Astrocyte (in vitro differentiated cells and primary cell): Measurements from ENCODE around the gene DYNLT3. TPM values are rescaled to one million over a fixed set of nuclear protein-coding genes. Genes with fewer than 3 reads are reported as not detected.

ENCODE experiments used
- DNase-seq: peaks from one replicate; pipeline ENCODE4 v3.0.0-alpha.2; 2010; ENCODE audit warnings: low read depth
- FAIRE-seq: peaks from 2 replicates; lab custom pipeline; 2011; peaks lifted over from hg19 to GRCh38; lab: Jason Lieb, UNC
- H2AFZ ChIP-seq: 2 replicates; pipeline ENCODE4 v1.6.0; 2012; ENCODE audit warnings: low read depth, low read length, inconsistent platforms
- H3K27ac ChIP-seq: 2 replicates; pipeline ENCODE4 v1.5.1; 2011; ENCODE audit warnings: low read depth, low read length, inconsistent platforms
- H3K27me3 ChIP-seq: 2 replicates; pipeline ENCODE4 v1.6.0; 2011; ENCODE audit warnings: low read length, inconsistent platforms; ENCODE audit not compliant: insufficient read depth
- H3K36me3 ChIP-seq: 2 replicates; pipeline ENCODE4 v1.5.1; 2011; ENCODE audit warnings: low read length, inconsistent platforms; ENCODE audit not compliant: insufficient read depth
- H3K4me1 ChIP-seq: 2 replicates; pipeline ENCODE4 v1.5.1; 2011; ENCODE audit warnings: low read length, inconsistent platforms; ENCODE audit not compliant: insufficient read depth
- H3K4me2 ChIP-seq: 2 replicates; pipeline ENCODE4 v1.6.0; 2012; ENCODE audit warnings: low read length, inconsistent platforms
- H3K4me3 ChIP-seq: 2 replicates; pipeline ENCODE4 v1.5.1; 2011; ENCODE audit warnings: low read depth, mild to moderate bottlenecking, low read length, inconsistent platforms; ENCODE audit not compliant: insufficient read depth
- H3K79me2 ChIP-seq: 2 replicates; pipeline ENCODE4 v1.6.0; 2012; ENCODE audit warnings: mild to moderate bottlenecking, low read length, inconsistent platforms; ENCODE audit not compliant: insufficient read depth
- H3K9ac ChIP-seq: 2 replicates; pipeline ENCODE4 v1.6.0; 2012; ENCODE audit warnings: mild to moderate bottlenecking, low read length, inconsistent platforms
- H3K9me3 ChIP-seq: 2 replicates; pipeline ENCODE4 v1.5.1; 2012; ENCODE audit warnings: low read depth, mild to moderate bottlenecking, low read length, inconsistent platforms; ENCODE audit not compliant: insufficient read depth
- H4K20me1 ChIP-seq: 2 replicates; pipeline ENCODE4 v1.6.0; 2012; ENCODE audit warnings: low read length, inconsistent platforms; ENCODE audit not compliant: insufficient read depth
- H3K27ac Mint-ChIP-seq: one replicate; pipeline ENCODE4 v1.8.0; 2021; ENCODE audit warnings: mild to moderate bottlenecking, mixed read lengths; ENCODE audit not compliant: unreplicated experiment
- H3K27me3 Mint-ChIP-seq: one replicate; pipeline ENCODE4 v1.8.0; 2021; ENCODE audit warnings: low read depth, mixed read lengths; ENCODE audit not compliant: unreplicated experiment
- H3K36me3 Mint-ChIP-seq: one replicate; pipeline ENCODE4 v1.8.0; 2021; ENCODE audit warnings: low read depth, mixed read lengths; ENCODE audit not compliant: unreplicated experiment
- H3K4me1 Mint-ChIP-seq: one replicate; pipeline ENCODE4 v1.8.0; 2021; ENCODE audit warnings: low read depth, mixed read lengths; ENCODE audit not compliant: unreplicated experiment
- H3K4me3 Mint-ChIP-seq: one replicate; pipeline ENCODE4 v1.8.0; 2021; ENCODE audit warnings: mild to moderate bottlenecking, moderate library complexity, mixed read lengths; ENCODE audit not compliant: unreplicated experiment
- H3K9me3 Mint-ChIP-seq: one replicate; pipeline ENCODE4 v1.8.0; 2021; ENCODE audit warnings: mild to moderate bottlenecking, mixed read lengths; ENCODE audit not compliant: unreplicated experiment
- EZH2 ChIP-seq: IDR thresholded peaks from 2 replicates; pipeline ENCODE4 v1.6.1; 2012; ENCODE audit warnings: mild to moderate bottlenecking, low read length, inconsistent platforms; ENCODE audit not compliant: insufficient read depth
- total RNA-seq: library from RNA; stranded (reverse); gene quantifications from 2 replicates; pipeline ENCODE4 v1.2.1, GENCODE V29; 2021
- TF ChIP-seq, protein P1 (sequence below): IDR thresholded peaks from 2 replicates; pipeline ENCODE4 v1.5.1; 2011; ENCODE audit warnings: low read depth, mild to moderate bottlenecking, inconsistent platforms, low read length, moderate library complexity; ENCODE audit not compliant: insufficient read depth

The DYNLT3 gene
- total RNA-seq, 1 donor from 2014 or later: 36.5 TPM

DNA sequence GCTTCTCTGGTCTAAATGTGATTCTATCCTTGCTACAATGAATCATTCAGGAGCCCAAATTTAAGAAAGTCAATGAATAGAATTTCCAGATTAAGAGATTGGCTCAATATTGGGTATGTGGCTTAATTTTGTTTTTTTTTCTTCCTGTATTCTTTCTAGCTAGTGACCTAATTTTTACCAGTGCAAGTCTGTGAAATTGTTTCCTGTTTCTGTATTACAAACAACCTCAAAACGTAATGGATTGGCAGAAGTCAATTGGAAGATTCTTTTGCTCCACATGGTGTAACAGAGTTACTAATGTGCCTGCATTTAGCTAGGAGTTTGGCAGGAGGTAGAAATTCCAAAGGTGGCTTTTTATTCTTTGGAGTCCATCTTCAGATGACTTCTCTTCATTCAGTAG, 17.6 kb downstream of the DYNLT3 start:
- peaks cover 3% of the 10 kb centered on the region for H3K4me1 Mint-ChIP-seq
- Histone ChIP-seq H3K36me3 (no peaks in the 10 kb centered on the region), H3K4me2 (no peak overlapping the region), H3K4me3 (no peak overlapping the region), H4K20me1 (no peaks in the 10 kb centered on the region), H3K4me1 (no peaks in the 10 kb centered on the region), H3K9ac (no peak overlapping the region), H2AFZ (no peak overlapping the region), H3K79me2 (no peaks in the 10 kb centered on the region), H3K27me3 (no peaks in the 10 kb centered on the region), H3K9me3 (no peaks in the 10 kb centered on the region), H3K27ac (no peak overlapping the region)
- FAIRE-seq: no peak
- no peaks in the 10 kb centered on the region for H3K27me3 Mint-ChIP-seq
- no peaks in the 10 kb centered on the region for H3K36me3 Mint-ChIP-seq
- TF ChIP-seq, protein P1, sequence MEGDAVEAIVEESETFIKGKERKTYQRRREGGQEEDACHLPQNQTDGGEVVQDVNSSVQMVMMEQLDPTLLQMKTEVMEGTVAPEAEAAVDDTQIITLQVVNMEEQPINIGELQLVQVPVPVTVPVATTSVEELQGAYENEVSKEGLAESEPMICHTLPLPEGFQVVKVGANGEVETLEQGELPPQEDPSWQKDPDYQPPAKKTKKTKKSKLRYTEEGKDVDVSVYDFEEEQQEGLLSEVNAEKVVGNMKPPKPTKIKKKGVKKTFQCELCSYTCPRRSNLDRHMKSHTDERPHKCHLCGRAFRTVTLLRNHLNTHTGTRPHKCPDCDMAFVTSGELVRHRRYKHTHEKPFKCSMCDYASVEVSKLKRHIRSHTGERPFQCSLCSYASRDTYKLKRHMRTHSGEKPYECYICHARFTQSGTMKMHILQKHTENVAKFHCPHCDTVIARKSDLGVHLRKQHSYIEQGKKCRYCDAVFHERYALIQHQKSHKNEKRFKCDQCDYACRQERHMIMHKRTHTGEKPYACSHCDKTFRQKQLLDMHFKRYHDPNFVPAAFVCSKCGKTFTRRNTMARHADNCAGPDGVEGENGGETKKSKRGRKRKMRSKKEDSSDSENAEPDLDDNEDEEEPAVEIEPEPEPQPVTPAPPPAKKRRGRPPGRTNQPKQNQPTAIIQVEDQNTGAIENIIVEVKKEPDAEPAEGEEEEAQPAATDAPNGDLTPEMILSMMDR: no peak
- TF ChIP-seq EZH2: no peak
- no peak overlapping the region for H3K27ac Mint-ChIP-seq
- no peaks in the 10 kb centered on the region for H3K9me3 Mint-ChIP-seq
- no peak overlapping the region for H3K4me3 Mint-ChIP-seq
- no peak for DNase-seq

DNA sequence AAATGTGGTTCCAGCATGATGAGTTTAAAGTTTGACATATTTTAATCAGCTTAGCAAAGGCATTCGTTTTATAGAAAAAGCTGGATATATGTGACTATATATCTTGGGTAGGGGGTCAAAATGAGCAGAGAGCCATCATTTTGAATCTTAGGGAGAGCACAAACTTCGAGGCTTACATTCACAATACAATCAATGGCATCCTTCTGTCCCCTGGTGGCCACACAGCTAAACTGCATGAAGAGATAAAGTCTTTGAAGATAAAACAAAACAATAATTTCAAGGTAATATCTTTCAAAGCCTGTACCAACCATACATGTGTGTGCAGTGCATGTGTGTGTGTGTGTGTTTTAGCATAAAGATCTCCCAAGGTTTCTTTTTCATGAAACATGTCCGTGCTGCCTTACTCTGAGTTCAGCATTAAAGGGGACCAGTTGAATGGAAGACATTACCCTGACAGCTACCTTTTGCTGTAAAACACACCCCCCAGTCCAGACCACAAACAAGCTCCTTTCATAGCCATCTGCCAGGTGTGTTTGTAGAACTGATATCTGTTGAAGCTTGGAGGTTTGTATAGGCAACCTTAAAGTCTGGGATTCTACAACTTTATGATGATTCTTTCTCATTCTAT, 22.0 kb downstream of the DYNLT3 start:
- H3K36me3 ChIP-seq: no peaks in the 10 kb centered on the region
- H3K27ac ChIP-seq: no peak overlapping the region
- H3K27me3 ChIP-seq: no peaks in the 10 kb centered on the region
- Mint-ChIP-seq H3K9me3 (no peaks in the 10 kb centered on the region), H3K4me1 (peaks cover 3% of the 10 kb centered on the region), H3K36me3 (no peaks in the 10 kb centered on the region), H3K4me3 (no peak overlapping the region), H3K27me3 (peaks cover 2% of the 10 kb centered on the region), H3K27ac (no peak overlapping the region)
- H2AFZ ChIP-seq: no peak overlapping the region
- H3K9ac ChIP-seq: no peak overlapping the region
- H3K4me3 ChIP-seq: no peak overlapping the region
- H3K79me2 ChIP-seq: no peaks in the 10 kb centered on the region
- FAIRE-seq: peak; percentile 81
- H3K9me3 ChIP-seq: no peaks in the 10 kb centered on the region
- no peaks in the 10 kb centered on the region for H3K4me1 ChIP-seq
- H4K20me1 ChIP-seq: no peaks in the 10 kb centered on the region
- TF ChIP-seq, protein P1: peak; percentile 78
- no peak for TF ChIP-seq EZH2
- DNase-seq: no peak
- no peak overlapping the region for H3K4me2 ChIP-seq

DNA sequence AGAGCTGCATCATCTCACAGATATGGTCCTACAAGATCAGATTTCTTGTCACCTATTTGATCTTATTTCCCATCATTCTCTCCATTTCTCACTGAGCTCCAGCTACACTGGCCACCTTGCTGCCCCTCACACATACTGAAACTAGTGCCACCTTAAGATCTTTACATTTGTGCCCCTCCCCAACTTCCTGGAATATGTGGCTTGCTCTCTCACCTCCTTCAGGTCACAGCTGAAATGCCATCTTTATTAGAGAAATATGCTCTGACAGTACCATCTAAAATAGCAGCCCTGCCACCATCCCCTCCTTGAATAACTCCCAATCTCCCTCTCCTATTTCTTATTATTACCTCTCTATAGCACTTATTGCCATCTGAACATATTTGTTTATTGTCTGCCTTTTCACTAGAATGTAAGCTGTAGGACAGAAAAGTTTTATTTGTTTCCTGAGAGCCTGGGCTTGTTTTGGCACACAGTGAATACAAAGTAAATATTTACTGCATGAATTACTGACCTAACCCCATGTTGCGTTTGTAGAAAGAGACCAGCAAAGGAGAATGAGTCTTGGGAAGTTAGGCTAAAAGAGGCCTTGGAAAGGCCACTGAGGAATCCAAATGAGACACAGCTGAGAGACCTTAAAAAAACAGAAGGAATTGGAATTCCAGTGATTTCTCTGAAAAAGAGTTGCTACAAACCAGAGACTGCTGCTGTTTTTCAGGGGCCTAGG, 22.7 kb downstream of the DYNLT3 start:
- H3K36me3 ChIP-seq: no peaks in the 10 kb centered on the region
- H3K9me3 ChIP-seq: no peaks in the 10 kb centered on the region
- Mint-ChIP-seq H3K27ac (no peak overlapping the region), H3K27me3 (peaks cover 2% of the 10 kb centered on the region), H3K4me3 (no peak overlapping the region), H3K9me3 (no peaks in the 10 kb centered on the region), H3K36me3 (no peaks in the 10 kb centered on the region), H3K4me1 (peaks cover 3% of the 10 kb centered on the region)
- no peaks in the 10 kb centered on the region for H4K20me1 ChIP-seq
- TF ChIP-seq, protein P1: no peak
- no peak for TF ChIP-seq EZH2
- DNase-seq: no peak
- H3K9ac ChIP-seq: no peak overlapping the region
- no peaks in the 10 kb centered on the region for H3K4me1 ChIP-seq
- H3K4me3 ChIP-seq: no peak overlapping the region
- H3K27ac ChIP-seq: no peak overlapping the region
- no peaks in the 10 kb centered on the region for H3K79me2 ChIP-seq
- no peak for FAIRE-seq
- no peak overlapping the region for H3K4me2 ChIP-seq
- H2AFZ ChIP-seq: no peak overlapping the region
- H3K27me3 ChIP-seq: no peaks in the 10 kb centered on the region
